ENCODE results near the gene FAM170A. TPM values are rescaled to one million over a fixed set of nuclear protein-coding genes. Genes with fewer than 3 reads are reported as not detected.

Gene FAM170A, protein sequence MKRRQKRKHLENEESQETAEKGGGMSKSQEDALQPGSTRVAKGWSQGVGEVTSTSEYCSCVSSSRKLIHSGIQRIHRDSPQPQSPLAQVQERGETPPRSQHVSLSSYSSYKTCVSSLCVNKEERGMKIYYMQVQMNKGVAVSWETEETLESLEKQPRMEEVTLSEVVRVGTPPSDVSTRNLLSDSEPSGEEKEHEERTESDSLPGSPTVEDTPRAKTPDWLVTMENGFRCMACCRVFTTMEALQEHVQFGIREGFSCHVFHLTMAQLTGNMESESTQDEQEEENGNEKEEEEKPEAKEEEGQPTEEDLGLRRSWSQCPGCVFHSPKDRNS
- total RNA-seq: not detected in 2 replicates
- long read RNA-seq: 0 reads

DNA sequence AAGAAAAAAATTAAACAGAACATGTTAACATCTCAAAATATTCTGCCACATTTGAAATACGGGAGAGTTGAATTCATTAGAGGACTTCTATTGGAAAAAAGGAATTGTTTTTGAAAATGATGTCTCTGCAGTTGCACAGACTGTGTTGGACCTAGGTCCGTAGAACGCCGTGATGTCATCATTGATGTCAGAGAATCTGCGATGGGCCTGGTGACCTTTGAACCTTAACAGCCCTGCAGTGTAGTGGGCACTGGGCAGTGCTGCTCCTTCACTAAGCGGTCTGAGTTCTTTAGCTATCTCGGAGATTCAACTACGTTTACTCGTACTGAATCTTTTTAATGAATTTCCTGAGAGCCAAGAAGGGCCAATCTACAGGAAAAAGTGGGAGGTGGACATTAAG is at the start of gene FAM170A:
FAM170A (plus strand) TSS at position 220 of the 400 bp plus-strand sequence. CDS start 211 bp downstream, outside the sequence.
- no peak for DNase-seq (ENCODE audit: extremely low spot score, unreplicated experiment)
- H3K9me3 Mint-ChIP-seq (ENCODE audit: unreplicated experiment): no peaks in the 10 kb centered on the region
- TF ChIP-seq, protein P1, sequence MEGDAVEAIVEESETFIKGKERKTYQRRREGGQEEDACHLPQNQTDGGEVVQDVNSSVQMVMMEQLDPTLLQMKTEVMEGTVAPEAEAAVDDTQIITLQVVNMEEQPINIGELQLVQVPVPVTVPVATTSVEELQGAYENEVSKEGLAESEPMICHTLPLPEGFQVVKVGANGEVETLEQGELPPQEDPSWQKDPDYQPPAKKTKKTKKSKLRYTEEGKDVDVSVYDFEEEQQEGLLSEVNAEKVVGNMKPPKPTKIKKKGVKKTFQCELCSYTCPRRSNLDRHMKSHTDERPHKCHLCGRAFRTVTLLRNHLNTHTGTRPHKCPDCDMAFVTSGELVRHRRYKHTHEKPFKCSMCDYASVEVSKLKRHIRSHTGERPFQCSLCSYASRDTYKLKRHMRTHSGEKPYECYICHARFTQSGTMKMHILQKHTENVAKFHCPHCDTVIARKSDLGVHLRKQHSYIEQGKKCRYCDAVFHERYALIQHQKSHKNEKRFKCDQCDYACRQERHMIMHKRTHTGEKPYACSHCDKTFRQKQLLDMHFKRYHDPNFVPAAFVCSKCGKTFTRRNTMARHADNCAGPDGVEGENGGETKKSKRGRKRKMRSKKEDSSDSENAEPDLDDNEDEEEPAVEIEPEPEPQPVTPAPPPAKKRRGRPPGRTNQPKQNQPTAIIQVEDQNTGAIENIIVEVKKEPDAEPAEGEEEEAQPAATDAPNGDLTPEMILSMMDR (IDR thresholded peaks at IDR 0.05): no peak
- H3K36me3 Mint-ChIP-seq (ENCODE audit: unreplicated experiment): no peaks in the 10 kb centered on the region
- H3K4me1 Mint-ChIP-seq (ENCODE audit: unreplicated experiment): no peaks in the 10 kb centered on the region
- peaks cover 12% of the 10 kb centered on the region for H3K27me3 Mint-ChIP-seq (ENCODE audit: unreplicated experiment)
- no peak within 1 kb of the TSS for H3K27ac Mint-ChIP-seq (ENCODE audit: unreplicated experiment)
- no peak within 1 kb of the TSS for H3K4me3 Mint-ChIP-seq (ENCODE audit: unreplicated experiment)

DNA sequence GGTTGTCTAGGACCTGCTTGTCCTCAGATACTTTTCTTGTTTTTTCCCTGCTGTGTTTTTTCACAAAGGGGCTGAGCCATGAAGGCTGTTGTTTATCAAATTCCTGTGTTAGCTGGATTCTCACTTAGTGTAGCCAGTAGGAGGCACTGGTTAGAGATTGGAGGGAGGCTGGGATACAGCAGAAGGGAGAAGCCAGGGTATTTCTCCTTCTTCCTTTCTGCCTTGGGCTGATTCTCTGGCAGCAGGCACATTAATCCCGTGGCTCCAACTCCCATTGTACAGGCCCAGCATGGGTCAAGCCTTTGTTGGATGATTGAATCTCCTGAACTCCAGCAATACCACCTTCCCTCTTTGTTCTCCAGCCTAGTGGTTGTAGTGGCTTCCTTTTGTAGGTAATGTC is 46.4 kb upstream of the FAM170A start:
- H3K27me3 Mint-ChIP-seq (ENCODE audit: unreplicated experiment): peaks cover 11% of the 10 kb centered on the region
- no peaks in the 10 kb centered on the region for H3K36me3 Mint-ChIP-seq (ENCODE audit: unreplicated experiment)
- no peaks in the 10 kb centered on the region for H3K4me1 Mint-ChIP-seq (ENCODE audit: unreplicated experiment)
- no peak overlapping the region for H3K27ac Mint-ChIP-seq (ENCODE audit: unreplicated experiment)
- TF ChIP-seq, protein P1 (IDR thresholded peaks at IDR 0.05): no peak
- no peak overlapping the region for H3K4me3 Mint-ChIP-seq (ENCODE audit: unreplicated experiment)
- no peaks in the 10 kb centered on the region for H3K9me3 Mint-ChIP-seq (ENCODE audit: unreplicated experiment)
- DNase-seq (ENCODE audit: extremely low spot score, unreplicated experiment): no peak

DNA sequence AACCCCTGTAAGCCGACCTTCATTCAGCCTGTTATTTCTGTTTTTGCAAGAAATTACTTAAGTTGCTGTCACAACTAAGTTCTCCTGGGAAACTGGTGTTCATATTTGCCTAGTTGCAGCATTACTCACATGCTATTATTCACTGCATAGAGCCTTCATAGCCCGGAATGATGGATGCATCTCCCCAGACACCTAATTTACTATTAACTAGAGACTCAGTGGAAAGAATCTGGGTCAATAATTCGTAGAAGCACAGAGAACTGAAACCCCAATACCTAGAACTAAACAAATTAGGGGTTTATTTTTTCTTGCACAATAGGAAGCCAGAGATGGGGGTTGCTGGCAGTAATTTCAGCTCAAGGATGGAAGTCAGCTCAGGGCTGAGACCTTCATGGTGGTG is 45.7 kb upstream of the FAM170A start:
- Mint-ChIP-seq H3K27ac (ENCODE audit: unreplicated experiment) (no peak overlapping the region), H3K27me3 (ENCODE audit: unreplicated experiment) (peaks cover 11% of the 10 kb centered on the region), H3K9me3 (ENCODE audit: unreplicated experiment) (no peaks in the 10 kb centered on the region), H3K36me3 (ENCODE audit: unreplicated experiment) (no peaks in the 10 kb centered on the region), H3K4me1 (ENCODE audit: unreplicated experiment) (no peaks in the 10 kb centered on the region), H3K4me3 (ENCODE audit: unreplicated experiment) (no peak overlapping the region)
- TF ChIP-seq, protein P1 (IDR thresholded peaks at IDR 0.05): no peak
- no peak for DNase-seq (ENCODE audit: extremely low spot score, unreplicated experiment)

DNA sequence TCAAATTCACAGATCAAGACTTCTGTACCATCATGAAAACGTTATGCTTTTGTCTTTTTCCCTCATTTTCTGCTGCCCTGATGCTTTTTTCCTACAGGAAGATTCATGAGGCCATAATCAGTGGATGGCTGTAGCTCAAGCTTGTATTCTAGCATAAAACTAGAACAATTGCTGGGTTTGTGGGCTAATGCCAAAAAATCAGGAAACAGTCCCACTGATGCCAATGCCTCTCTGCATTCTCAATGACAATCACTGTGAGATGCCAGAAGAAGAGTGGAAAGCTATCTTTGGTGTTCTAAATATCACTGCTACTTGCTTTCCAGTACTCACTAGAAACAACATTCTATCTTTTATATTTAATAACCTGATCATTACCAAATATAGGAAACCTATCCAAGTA is 33.3 kb upstream of the FAM170A start:
- TF ChIP-seq, protein P1 (IDR thresholded peaks at IDR 0.05): no peak
- Mint-ChIP-seq H3K4me3 (ENCODE audit: unreplicated experiment) (no peak overlapping the region), H3K27me3 (ENCODE audit: unreplicated experiment) (no peaks in the 10 kb centered on the region), H3K9me3 (ENCODE audit: unreplicated experiment) (peaks cover 12% of the 10 kb centered on the region), H3K27ac (ENCODE audit: unreplicated experiment) (no peak overlapping the region), H3K36me3 (ENCODE audit: unreplicated experiment) (no peaks in the 10 kb centered on the region), H3K4me1 (ENCODE audit: unreplicated experiment) (no peaks in the 10 kb centered on the region)
- DNase-seq (ENCODE audit: extremely low spot score, unreplicated experiment): no peak

DNA sequence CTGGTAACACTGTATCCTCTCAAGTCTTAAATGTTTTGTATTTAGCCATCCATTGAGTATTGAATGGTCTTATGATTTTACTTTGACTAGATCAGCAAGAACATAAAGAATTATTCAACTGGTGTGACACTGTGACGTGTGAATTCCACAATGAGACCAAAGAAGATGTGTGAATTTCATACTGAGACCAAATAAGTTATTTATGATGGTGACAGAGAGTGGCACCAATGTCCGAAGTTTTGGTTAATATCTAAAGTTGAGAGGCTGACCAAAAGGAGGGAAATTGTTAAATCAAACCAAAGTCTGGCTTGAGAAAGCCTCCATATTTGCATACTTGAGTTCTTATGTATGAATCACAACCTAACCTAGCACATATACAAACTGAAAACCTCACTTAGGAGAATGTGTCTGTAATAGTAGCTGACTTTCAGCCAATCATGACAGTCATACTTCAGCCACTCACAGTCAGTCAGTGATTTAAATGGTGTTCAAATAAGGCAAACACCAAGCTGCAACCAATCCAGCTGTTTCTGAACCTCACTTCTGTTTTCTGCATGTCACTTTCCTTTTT is 31.5 kb upstream of the FAM170A start:
- Mint-ChIP-seq H3K27ac (ENCODE audit: unreplicated experiment) (no peak overlapping the region), H3K27me3 (ENCODE audit: unreplicated experiment) (no peaks in the 10 kb centered on the region), H3K9me3 (ENCODE audit: unreplicated experiment) (peaks cover 14% of the 10 kb centered on the region), H3K4me1 (ENCODE audit: unreplicated experiment) (no peaks in the 10 kb centered on the region), H3K4me3 (ENCODE audit: unreplicated experiment) (no peak overlapping the region), H3K36me3 (ENCODE audit: unreplicated experiment) (no peaks in the 10 kb centered on the region)
- DNase-seq (ENCODE audit: extremely low spot score, unreplicated experiment): no peak
- TF ChIP-seq, protein P1 (IDR thresholded peaks at IDR 0.05): no peak
